SIG-M5 treated with dmso at 0.1 percent for 504 hours (cell line): Measurements from ENCODE around the gene DAAM2.

Experiments used
- DNase-seq: peaks from one replicate; lab custom pipeline; 2025; ENCODE audit not compliant: unreplicated experiment; lab: John Stamatoyannopoulos, UW

Gene DAAM2

DNA sequence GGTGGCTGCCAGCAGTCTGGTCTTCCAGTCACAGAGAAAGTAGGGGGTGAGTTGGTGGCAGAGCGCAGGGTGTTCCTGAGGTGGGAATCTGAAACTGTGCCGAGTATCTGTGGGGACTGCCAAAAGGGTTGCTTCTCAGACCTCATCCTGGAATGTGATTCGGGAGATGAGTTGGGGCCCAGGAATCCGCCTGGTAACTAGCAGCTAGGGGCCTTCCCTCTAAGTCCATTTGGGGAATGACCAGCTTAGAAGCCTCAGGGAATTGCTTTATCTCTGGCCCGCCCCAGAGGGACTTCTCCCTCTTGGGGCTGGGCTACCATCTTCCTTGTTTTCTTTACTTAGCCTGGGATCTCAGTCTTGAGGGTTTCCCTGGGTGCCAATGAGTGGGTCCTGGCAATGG is 92.5 kb downstream of the DAAM2 start:
- no peak for DNase-seq

DNA sequence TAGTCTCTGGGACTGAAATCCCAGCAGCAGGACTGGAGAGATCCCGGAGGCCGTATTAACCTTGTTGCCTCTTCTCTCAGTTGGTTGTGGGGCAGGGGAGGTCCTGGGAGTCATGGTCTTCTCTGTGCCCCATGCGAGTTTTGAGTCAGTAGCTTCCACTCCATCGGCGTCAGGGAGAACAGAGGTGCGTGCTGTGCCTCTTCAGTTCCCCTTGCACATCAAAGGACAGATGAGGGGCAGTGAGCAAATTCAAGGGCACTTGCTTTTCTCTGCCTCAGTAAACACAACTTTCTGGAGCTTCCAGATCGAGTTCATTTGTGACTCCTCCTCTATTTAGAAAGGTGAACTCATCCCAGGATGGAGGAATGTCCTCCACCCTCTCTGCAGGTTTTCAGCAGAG is 93.5 kb downstream of the DAAM2 start:
- DNase-seq, result no peak

DNA sequence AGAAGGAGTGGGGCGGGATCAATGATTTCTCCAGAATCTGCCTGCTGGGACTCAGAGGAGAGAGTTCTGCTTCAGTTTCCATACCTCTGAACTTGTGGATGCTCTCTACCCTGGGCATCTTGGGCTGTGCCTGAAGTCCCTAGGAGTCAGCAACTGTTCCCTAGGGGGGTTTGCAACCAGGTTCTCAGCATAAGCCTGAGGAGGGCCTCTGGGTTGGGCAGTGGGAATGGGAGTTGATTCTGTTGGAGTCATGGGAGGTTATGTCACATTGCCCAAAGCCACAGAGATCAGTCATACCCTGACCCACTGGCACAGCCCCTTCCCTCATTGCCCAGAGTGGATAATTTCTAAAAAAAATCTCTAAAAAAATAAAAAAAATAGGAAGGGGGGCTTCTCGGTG is 94.7 kb downstream of the DAAM2 start:
- DNase-seq, result no peak

DNA sequence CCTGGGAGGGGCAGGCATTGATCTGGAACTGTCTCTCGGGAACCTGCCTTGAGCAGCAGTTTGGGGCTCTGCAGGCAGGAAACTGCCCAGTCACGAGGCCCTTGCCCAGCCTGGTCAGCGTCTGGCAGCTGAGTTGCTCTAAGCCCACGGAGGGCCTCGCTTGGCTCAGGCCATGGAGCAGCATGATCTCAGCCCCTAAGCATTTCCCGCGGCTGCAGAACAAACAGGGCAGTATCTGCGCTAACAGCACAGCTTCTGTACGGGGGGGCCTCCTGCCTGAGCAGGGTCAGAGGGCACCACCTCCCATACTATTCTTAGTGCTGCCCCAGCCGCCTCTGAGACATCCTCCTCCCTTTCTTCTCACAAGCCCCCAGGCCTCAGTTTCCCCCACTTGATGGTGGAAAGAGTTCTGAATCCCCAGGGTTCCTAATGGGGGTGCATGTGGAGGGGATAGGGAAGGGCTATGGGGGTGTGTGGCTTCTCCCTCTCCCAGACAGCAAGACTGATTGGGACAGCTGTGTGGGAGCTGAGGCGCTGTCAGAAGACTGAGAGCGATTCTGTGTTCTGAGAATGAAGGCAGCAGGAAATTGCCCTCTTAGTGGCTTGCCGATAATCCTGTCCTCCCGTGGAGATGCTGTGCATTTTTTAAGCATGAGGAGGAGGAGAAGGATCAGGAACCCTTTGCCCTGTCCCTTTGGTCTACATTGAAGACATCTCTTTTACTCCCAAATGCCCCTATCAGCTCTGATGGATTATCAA is 95.7 kb downstream of the DAAM2 start:
- no peak for DNase-seq

DNA sequence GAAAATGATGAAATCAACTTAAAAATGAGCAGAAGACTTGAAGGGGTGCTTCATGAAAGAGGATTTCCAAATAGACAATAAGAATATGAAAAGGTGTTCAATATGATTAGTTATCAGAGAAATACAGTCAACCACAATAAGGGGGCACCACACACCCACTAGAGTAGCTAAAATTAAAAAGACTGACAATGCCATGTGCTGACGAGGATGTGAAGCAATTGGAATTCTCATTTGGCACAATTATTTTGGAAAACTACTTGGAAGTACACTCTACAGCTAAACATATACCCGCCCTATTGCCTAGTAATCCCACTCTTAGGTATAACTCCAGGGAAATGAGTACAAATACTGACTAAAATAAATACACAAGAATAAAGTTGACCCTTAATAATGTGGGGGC is 97.1 kb downstream of the DAAM2 start:
- no peak for DNase-seq

DNA sequence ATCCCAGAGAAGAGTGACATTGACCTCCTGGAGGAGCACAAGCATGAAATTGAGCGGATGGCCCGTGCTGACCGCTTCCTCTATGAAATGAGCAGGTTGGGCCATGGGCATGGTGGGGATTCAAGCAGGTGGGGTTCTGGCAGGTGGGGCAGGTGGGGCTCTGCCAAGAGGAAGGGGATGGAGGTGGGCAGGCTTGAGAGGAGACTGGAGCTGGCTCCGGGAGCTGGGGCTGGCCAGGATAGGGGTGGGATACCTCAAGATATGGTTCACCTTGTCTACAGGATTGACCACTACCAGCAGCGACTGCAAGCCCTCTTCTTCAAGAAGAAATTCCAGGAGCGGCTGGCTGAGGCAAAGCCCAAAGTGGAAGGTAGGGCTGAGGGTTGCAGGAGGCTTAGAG is 99.2 kb downstream of the DAAM2 start:
- DNase-seq, result no peak

DNA sequence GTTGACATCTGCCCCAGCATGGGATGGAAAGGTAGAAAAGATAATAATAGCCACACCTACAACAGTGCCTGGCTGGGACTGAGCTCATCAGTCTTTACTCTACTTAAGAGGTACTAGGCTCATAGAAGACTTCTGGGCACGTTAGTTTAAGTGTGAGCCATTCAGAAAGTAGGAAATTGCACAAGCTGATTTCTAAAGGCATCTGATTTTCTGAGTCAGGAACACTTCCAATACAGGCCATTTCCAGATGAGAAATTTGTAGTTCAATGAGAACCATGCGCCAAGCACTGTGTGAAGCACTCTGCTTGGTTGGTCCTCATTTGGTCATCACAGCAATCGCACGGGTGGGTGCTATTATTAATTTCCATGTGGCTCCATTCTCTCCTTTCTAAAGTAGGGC is 99.8 kb downstream of the DAAM2 start:
- DNase-seq, result no peak

DNA sequence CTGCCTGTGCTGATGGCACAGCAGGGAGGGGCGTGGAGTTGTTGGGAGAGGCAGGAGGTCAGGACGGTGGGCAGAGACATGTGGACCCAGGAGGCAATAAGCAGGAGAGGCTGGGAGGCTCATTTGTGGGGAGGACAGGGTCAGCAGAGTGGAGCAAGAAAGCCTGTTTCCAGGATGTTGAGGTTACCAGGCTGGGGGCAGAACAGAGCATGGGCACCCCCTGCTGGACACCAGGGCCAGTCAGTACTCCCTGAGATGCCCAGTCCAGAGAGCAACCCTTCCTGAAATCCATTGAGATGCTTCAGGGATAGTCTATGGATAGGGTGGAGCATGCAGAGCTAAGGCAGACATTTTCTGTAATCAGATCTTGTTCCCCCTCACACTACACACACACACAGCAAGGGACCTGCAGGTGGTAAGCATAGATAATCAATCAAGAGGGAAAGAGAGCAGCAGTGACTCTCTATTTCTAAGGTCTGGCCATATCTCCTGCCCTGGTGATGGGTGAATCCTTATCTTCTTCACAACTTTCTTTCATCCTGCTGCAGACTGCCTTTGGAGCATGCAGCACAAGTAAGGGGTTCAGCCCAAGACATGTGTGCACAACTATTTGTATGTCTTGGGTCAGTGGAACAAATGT is 100.4 kb downstream of the DAAM2 start:
- peak; percentile 16 for DNase-seq

DNA sequence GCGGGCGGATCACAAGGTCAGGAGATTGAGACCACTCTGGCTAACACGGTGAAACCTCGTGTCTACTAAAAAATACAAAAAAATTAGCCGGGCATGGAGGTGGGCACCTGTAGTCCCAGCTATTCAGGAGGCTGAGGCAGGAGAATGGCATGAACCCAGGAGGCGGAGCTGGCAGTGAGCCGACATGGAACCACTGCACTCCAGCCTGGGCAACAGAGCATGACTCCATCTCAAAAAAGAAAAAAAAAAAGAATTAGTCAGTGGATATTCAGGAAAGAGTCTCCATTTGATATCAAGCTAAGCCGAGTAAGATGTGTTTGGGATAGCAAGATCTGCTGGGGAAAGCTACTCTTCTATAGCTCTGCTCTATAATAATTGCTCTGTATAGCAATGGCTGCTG is 101.1 kb downstream of the DAAM2 start:
- no peak for DNase-seq

DNA sequence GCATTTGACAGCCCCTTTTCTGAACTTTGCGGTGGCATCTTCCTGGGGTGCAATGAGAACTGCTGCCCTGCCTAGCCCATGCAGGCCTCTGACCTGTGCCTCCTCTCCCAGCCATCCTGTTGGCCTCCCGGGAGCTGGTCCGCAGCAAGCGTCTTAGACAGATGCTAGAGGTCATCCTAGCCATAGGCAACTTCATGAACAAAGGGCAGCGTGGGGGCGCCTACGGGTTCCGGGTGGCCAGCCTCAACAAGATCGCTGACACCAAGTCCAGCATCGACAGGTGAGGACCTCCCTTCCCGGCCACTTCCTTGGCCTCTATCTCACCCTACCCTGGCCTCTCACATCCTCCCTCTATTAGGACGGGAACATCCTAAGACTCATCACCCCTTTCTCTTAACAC is 104.5 kb downstream of the DAAM2 start:
- DNase-seq, result no peak

DNA sequence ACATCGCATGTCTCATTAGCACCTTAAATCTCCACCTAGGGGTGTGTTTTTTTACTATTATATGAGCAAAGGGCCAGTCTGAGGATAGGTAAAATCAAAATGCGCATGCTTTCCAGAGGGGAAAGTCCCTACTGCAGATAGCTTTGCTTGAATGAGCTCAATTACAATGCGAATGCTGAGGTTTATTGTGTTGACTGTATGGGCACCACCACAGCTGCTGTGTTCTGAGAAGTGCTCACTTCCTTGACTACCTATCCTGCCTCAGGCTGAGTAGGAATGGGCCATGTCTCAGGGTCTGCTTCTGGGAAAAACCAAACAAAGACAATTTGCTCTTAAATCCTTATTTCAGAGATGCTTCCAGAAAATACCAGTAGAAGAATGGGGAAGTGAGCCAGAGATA is 105.5 kb downstream of the DAAM2 start:
- DNase-seq, result no peak

DNA sequence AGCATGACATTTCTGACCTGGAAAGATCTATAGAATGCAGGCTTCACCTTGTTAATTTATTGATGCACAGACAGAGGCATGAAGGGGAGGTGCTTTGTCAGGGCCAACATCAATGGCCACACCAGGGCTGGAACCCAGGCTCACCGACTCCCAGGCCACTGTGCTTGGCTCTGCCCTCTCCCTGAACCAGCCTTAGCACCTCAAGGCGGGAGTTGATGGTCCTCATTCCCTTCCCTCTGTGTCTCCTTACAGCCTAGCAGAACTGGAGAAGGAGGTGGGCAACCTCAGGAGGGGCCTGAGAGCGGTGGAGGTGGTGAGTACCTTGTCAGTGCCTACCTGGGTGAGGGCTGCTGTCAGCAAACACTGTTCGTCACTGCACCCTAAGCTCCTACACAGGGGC is 106.4 kb downstream of the DAAM2 start:
- no peak for DNase-seq

DNA sequence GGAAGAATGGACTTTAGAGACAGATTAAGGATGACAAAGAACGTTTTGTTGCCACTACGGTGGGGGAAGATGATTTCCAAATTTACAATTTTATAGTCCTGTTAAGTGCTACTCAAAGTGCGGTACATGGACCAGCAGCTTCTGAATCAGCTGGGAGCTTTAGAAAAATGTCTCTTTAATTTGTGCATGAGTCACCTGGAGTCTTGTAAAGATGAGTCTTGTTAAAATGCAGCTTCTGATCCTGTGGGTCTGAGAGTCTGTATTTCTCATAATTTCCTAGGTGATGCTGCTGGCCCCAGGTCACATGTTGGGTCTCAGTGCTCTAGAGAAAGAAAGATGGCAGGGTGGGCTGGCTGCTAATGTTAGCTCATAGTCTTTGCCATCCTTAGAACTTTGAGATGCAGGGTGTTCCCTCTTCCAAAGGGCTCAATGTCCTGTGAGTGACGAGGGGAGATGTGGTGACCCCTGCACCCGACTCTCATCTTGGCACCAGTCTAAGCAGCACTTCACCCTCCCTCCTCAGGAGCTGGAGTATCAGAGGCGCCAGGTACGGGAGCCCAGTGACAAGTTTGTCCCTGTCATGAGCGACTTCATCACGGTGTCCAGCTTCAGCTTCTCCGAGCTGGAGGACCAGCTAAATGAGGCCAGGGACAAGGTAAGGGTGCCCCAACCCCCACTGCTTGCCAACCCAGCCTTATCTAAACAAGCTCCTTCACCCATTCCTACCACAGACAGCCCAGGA is 107.5 kb downstream of the DAAM2 start:
- DNase-seq, result no peak

DNA sequence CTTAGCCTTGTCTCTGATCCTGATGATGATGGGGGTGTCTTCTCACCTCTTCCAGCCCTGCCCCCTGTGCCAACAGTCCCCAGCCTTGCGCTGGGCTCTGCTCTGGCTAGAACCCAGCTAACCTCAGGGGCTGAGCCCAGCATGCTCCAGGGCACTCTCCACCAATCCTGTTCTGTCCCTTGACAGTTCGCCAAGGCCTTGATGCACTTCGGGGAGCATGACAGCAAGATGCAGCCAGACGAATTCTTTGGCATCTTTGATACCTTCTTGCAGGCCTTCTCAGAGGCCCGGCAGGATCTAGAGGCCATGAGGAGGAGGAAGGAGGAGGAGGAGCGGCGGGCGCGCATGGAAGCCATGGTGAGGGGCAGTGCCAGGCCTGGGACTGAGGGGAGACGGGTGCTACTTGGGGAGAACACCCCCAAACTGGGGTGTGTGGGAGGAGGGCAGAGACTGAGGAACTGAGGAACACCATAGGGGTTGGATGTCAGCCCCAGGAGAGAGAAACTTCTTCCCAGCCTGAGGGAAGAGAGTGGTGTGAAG is 109.0 kb downstream of the DAAM2 start:
- no peak for DNase-seq

DNA sequence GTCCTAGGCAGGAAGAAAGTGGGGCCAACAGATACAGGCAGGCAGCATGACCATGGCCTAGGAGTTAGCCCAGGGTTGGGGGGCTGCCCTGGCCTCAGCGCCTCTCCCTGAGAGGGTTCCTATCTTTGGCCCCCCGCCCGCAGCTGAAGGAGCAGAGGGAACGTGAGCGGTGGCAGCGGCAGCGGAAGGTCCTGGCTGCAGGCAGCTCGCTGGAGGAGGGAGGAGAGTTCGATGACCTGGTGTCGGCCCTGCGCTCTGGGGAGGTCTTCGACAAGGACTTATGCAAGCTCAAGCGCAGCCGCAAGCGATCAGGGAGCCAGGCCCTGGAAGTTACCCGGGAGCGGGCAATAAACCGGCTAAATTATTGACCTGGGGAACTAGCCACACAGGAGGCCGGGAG is 109.5 kb downstream of the DAAM2 start:
- no peak for DNase-seq

DNA sequence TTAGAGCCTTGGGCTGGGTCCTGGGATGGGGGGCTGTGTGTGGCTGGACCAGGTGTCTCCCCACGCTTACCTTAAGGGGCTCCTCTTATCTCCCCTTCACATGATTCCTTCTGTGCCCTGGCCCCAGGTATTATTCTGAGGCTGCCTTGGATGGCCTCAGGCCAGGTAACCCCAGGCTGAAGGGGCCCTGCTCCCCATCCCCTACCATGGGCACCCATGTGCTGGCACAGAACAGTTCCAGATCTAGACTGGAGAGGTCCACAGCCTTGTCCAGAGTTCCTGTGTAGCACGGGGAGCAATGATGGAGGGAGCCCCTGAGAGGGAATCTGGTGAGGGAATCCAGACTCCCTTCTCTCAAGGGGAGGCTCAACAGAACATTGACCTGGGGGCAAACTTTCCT is 110.0 kb downstream of the DAAM2 start:
- DNase-seq, result no peak

DNA sequence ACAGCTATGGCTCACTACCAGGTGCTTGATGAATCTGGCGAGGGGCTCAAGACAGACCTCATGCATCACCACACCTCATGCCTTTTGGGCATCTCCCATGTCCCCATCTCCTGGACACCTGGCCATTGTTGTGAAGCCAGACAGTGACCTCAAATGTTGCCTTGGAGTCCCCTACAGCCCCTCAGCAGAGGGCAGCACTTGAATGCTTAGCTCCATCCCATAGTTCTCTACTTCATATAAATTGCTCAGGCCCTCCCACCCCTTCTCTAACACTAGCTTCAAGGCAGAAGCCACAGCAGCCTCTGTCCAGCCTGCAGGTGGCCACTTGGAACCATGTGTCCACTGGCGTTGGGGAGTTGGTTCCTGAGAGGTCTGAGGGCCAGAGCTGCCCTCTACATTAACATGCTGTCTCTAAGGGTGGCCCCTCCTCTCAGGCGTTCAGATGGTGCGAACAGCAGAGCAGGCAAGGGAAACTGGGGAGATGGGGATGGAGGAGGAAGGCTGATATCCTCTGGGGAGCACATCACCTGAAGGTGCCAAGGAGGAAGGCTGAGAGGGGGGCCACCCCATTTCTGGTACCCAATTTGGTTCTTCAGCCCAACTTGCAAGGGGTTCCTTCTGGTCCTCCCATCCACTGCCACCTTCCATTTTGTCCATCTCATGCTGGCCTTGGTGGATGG is 110.8 kb downstream of the DAAM2 start:
- no peak for DNase-seq

DNA sequence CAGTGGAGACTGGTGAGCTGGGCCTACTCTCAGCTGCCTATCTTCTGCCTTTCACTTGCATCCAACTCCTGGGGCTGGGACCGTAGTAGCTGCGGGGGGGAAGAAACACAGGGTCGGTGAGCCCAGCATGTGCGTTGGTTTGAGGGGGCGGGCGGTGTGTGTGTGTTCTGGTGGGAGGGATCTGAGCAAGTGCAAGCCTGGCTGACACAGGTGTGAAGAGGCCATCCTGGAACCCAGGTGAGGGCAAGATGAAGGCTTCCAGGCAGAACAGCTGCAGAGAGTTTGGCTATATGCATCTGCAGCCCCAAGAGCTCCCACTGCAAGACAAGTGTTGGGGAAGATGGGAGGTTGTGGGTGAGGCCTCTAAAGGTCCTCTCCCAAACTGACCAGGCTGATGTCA is 111.5 kb downstream of the DAAM2 start:
- DNase-seq, result no peak

DNA sequence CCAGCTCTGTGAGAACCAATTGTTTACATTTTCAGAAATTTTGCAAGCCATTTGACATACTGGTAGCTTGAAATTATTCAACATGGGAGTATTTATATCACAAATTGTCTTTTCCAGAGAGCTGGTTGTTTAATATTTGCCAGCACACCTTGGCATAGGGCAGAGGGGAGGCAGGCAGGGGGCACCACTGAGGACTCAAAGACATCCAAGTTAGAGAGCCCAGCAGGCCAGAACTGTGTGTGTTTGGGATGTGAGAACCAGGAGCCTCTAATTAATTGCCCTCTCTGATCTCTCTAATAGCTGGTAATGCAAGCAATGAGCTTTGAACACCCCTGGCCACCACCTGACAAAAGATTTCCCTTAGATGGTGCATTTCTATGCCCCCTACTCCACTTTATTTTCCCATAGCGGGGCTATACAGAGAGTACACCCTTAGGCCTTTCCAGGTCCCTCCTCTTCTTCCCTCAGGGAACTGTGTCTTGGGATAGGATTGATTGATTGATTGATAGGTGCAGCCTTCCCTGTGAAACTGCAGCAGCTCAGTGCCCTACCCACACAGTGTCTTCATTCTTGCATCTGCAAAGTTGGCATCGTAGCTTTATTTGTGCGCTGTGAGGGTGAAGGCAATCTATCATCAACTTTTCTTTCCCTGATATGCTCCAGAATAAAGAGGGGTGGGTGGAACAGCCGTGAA is 112.9 kb downstream of the DAAM2 start:
- no peak for DNase-seq

DNA sequence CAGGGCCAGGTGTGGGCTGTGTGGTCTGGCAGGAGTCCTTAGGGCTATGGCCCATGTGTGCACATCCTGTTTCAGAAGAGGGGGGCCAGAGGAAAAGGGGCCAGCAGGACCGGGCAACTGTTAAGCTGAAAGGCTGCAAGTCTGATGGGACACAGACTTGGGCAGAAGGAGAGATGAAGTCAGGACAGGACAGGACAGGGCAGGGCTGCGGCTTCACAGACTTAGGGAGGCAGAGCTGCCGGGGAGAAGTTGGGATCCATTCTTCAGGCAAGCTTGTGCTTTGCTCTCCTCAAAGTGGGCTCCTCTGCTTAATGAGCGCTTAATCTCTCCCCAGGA is 113.4 kb downstream of the DAAM2 start:
- DNase-seq, result no peak

DNA sequence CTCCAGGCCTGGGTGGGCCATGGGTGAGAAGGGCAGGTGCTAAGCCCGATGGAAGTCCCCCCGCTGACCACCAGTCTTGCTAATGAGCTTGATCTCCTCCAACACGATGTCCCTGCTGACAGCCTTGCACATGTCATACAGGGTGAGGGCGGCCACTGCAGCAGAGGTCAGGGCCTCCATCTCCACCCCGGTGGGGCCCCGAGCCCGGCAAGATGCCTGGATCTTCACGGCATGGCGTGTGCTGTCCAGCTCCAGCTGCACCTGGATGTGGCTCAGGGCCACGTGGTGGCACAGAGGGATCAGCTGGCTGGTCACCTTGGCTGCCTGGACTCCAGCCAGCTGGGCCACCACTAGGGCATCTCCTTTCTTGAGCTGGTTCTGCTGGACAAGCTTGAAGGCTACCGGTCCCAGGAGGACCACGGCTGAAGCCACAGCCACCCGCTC is 114.2 kb downstream of the DAAM2 start:
- DNase-seq, result no peak
